HG03439 (cell line): Measurements from ENCODE around the gene ACY1.
"Not testable (repeated sequence)": the region's sequence is repeated elsewhere in the genome, so short reads cannot be mapped to it uniquely, and the experiment has no call there.

Experiments used
- ATAC-seq: cut with Tn5 transposase; IDR thresholded peaks from one replicate; pipeline ENCODE4 v1.9.1; 2021; ENCODE audit warnings: mild to moderate bottlenecking, moderate library complexity; ENCODE audit not compliant: unreplicated experiment

ACY1 gene

GRCh38 chr3:51980253-51980652 lies 3.1 kb upstream of the ACY1 start:
- no peak for ATAC-seq

GRCh38 chr3:51982352-51982837 lies 940 bp upstream of the ACY1 start:
- ATAC-seq, result peak; percentile 41

- no peak for ATAC-seq
These were observed 388 bp downstream of the ACY1 start for GRCh38 chr3:51983578-51984268.

- no peak for ATAC-seq
These were observed 923 bp downstream of the ACY1 start for GRCh38 chr3:51984269-51984647.

- no peak for ATAC-seq
These were observed 1.7 kb downstream of the ACY1 start for GRCh38 chr3:51985063-51985462.

GRCh38 chr3:51986010-51986947 lies 2.9 kb downstream of the ACY1 start:
- no peak for ATAC-seq

GRCh38 chr3:51987568-51987967 lies 4.2 kb downstream of the ACY1 start:
- ATAC-seq, result no peak

GRCh38 chr3:51988286-51989146 lies 5.2 kb downstream of the ACY1 start:
- ATAC-seq, result no peak

- ATAC-seq, result not testable (repeated sequence)
These were observed 7.2 kb downstream of the ACY1 start for GRCh38 chr3:51990501-51990971.

GRCh38 chr3:51992017-51992682 lies 8.8 kb downstream of the ACY1 start:
- ATAC-seq, result no peak

GRCh38 chr3:51993657-51994056 lies 10.3 kb downstream of the ACY1 start:
- ATAC-seq, result not testable (repeated sequence)

- ATAC-seq, result no peak
These were observed 11.2 kb downstream of the ACY1 start for GRCh38 chr3:51994530-51994929.

GRCh38 chr3:51995346-51996163 lies 12.2 kb downstream of the ACY1 start, which contains the start of gene RPL29:
RPL29 (minus strand) TSS chr3:51995895; CDS start chr3:51995461, 434 bp downstream.
- ATAC-seq, result peak; percentile 85

- no peak for ATAC-seq
These were observed 13.8 kb downstream of the ACY1 start for GRCh38 chr3:51997172-51997571.

- no peak for ATAC-seq
These were observed 14.7 kb downstream of the ACY1 start for GRCh38 chr3:51997935-51998596.

GRCh38 chr3:51998774-51999173 lies 15.4 kb downstream of the ACY1 start:
- no peak for ATAC-seq

GRCh38 chr3:51999846-52000245 lies 16.5 kb downstream of the ACY1 start:
- no peak for ATAC-seq

GRCh38 chr3:52001443-52001974 lies 18.2 kb downstream of the ACY1 start:
- peak; percentile 70 for ATAC-seq

GRCh38 chr3:52002748-52003147 lies 19.4 kb downstream of the ACY1 start:
- ATAC-seq, result no peak
